H1 (cell line): ENCODE data around the gene PIEZO1. TPM values are rescaled to one million over a fixed set of nuclear protein-coding genes. Genes with fewer than 3 reads are reported as not detected.
A peak's percentile ranks its signal among the peaks of the same experiment; 100 is the strongest.

Experiments used
- ASH2L ChIP-seq: fragments of 200-600, 300-600 bp; sonication (generic); IDR thresholded peaks from one replicate; pipeline ENCODE4 v1.7.1; 2017; ENCODE audit warnings: low read length
- ATF3 ChIP-seq: IDR thresholded peaks from 2 replicates; pipeline ENCODE4 v1.6.1; 2011; ENCODE audit warnings: low read depth, mild to moderate bottlenecking, low read length; ENCODE audit not compliant: insufficient read depth
- CREB1 ChIP-seq: IDR thresholded peaks from 2 replicates; pipeline ENCODE4 v1.6.1; 2012; ENCODE audit warnings: inconsistent platforms
- CTBP2 ChIP-seq: IDR thresholded peaks from 2 replicates; pipeline ENCODE4 v1.7.0; 2011; ENCODE audit warnings: borderline replicate concordance, mild to moderate bottlenecking, moderate library complexity, mixed read lengths, low read length; ENCODE audit not compliant: insufficient read depth, insufficient read length
- EGR1 ChIP-seq: IDR thresholded peaks from 2 replicates; pipeline ENCODE4 v1.6.1; 2011; ENCODE audit warnings: low read depth, low read length, borderline replicate concordance
- GABPA ChIP-seq: IDR thresholded peaks from 2 replicates; pipeline ENCODE4 v1.6.1; 2011; ENCODE audit warnings: mild to moderate bottlenecking, low read length, moderate library complexity, borderline replicate concordance; ENCODE audit not compliant: insufficient read depth
- RAD21 ChIP-seq, 2 experiments: IDR thresholded peaks in 1 of 2; conservative IDR thresholded peaks in 1 of 2; 2 replicates each; pipeline ENCODE4 v1.6.1; 2011; ENCODE audit warnings: low read depth in 2 of 2, low read length in 2 of 2, improper control_type of control experiment in 1 of 2, inconsistent platforms in 1 of 2, mild to moderate bottlenecking in 1 of 2, moderate library complexity in 1 of 2
- SAP30 ChIP-seq: fragments of 300-600 bp; sonication (generic); IDR thresholded peaks from 2 replicates; pipeline ENCODE4 v1.7.1; 2012; ENCODE audit warnings: low read length, moderate library complexity, mild to moderate bottlenecking, inconsistent platforms; ENCODE audit not compliant: insufficient read depth, insufficient replicate concordance
- SIN3A ChIP-seq, 2 experiments: IDR thresholded peaks in 1 of 2; conservative IDR thresholded peaks in 1 of 2; 2 replicates each; pipeline ENCODE4 v1.6.1; 2011 to 2012; ENCODE audit warnings: low read length in 2 of 2, improper control_type of control experiment in 1 of 2, low read depth in 1 of 2, mild to moderate bottlenecking in 1 of 2
- SP1 ChIP-seq: IDR thresholded peaks from 2 replicates; pipeline ENCODE4 v1.6.1; 2011; ENCODE audit warnings: low read depth, low read length
- SRF ChIP-seq: IDR thresholded peaks from 2 replicates; pipeline ENCODE4 v1.6.1; 2011; ENCODE audit warnings: mild to moderate bottlenecking, low read depth, low read length, moderate library complexity
- TAF7 ChIP-seq: optimal IDR thresholded peaks from 2 replicates; pipeline ENCODE3; 2011; ENCODE audit warnings: low read depth, mild to moderate bottlenecking, inconsistent platforms, low read length, moderate library complexity, borderline replicate concordance
- TEAD4 ChIP-seq: IDR thresholded peaks from 2 replicates; pipeline ENCODE4 v1.6.1; 2012; ENCODE audit warnings: low read depth, low read length, inconsistent platforms, mixed read lengths
- YY1 ChIP-seq: IDR thresholded peaks from 2 replicates; pipeline ENCODE4 v1.6.1; 2011; ENCODE audit warnings: low read depth, mild to moderate bottlenecking, low read length
- polyA plus RNA-seq, 7 experiments: library from polyadenylated mRNA; depleted of rRNA in 3 of 7; stranded (reverse) in 5 of 7; unstranded in 2 of 7; fragments of >200 nt in 5 of 7; fragments of 200-250 nt in 2 of 7; gene quantifications; 1 replicate in 5 of 7; 2 replicates in 1 of 7; 4 replicates in 1 of 7; pipeline versions ENCODE4 v1.2.1 to v1.2.3, GENCODE V29; 2011 to 2013; ENCODE audit warnings: missing spikeins in 2 of 7, mixed read lengths in 2 of 7
- total RNA-seq: library from RNA; stranded (reverse); fragmentation: NEBNext Ultra II Directional; extraction: Animal tissue kit (Norgen Biotek cat#: 25700); gene quantifications from 2 replicates; pipeline ENCODE4 v1.2.1, GENCODE V29; 2021

Gene PIEZO1
- total and polyA plus RNA-seq, 2 of the 8 experiments (the other 6 are each of a cell fraction or from before 2014, with no cell fraction given): 42.3 to 67.5 TPM

- TF ChIP-seq SAP30 (no peak), SIN3A (conservative IDR thresholded peaks at IDR 0.05 in 1 of 2, IDR thresholded peaks at IDR 0.05 in 1 of 2; ENCODE audit: low read depth in 1 of 2, low read length in 2 of 2) (peak in 1 of 2 experiments; percentile 58; a peak in 1 of 4 replicates), TEAD4 (peak; percentile 66; the same call in 1 of the 2 replicates), ATF3 (peak; percentile 29; the same call in 1 of the 2 replicates), CREB1 (peak; percentile 8; the same call in 1 of the 2 replicates), TAF7 (peak; percentile 74), CTBP2 (no peak), YY1 (peak; percentile 63; the same call in 1 of the 2 replicates), RAD21 (IDR thresholded peaks at IDR 0.05 in 1 of 2, conservative IDR thresholded peaks at IDR 0.05 in 1 of 2; ENCODE audit: low read depth in 2 of 2, low read length in 2 of 2) (peak; percentile 40 to 66; a peak in 3 of 4 replicates), GABPA (peak; percentile 81), SP1 (no peak), EGR1 (peak; percentile 48; the same call in 1 of the 2 replicates), SRF (peak; percentile 21; the same call in 1 of the 2 replicates), ASH2L (peak; percentile 37)
Measured at GRCh38 chr16:88737298-88738150, 47.5 kb downstream of the PIEZO1 start (continued).
